Vagina (tissue), 2 donors: ENCODE results near the gene RRN3.
"Not testable (repeated sequence)": the region's sequence is repeated elsewhere in the genome, so short reads cannot be mapped to it uniquely, and the experiment has no call there.

Experiments
- POLR2A ChIP-seq, 2 donors: fragments of 450-650 bp; IDR thresholded peaks; one replicate each; pipeline ENCODE4 v1.6.1; 2017; ENCODE audit warnings: antibody characterized with exemption in 2 of 2, mild to moderate bottlenecking in 2 of 2, moderate library complexity in 2 of 2
- POLR2AphosphoS5 ChIP-seq, 2 donors: sonication (generic); formaldehyde crosslinking; IDR thresholded peaks; one replicate each; pipeline ENCODE4 v1.9.0; 2017; ENCODE audit warnings: antibody characterized with exemption in 2 of 2, mild to moderate bottlenecking in 2 of 2, low read depth in 1 of 2; ENCODE audit not compliant: insufficient read depth in 1 of 2
- TF ChIP-seq, protein P1 (sequence below), 3 experiments: fragments of 450-650 bp in 2 of 3; fragments of 200-600 bp in 1 of 3; sonication (generic) in 1 of 3; IDR thresholded peaks; one replicate each; pipeline ENCODE4 v1.5.1; 2017 to 2019; ENCODE audit warnings: antibody characterized with exemption in 3 of 3, mild to moderate bottlenecking in 2 of 3, moderate library complexity in 2 of 3

GRCh38 chr16:15080883-15081282 lies 13.2 kb downstream of the RRN3 start:
- TF ChIP-seq, protein P1, sequence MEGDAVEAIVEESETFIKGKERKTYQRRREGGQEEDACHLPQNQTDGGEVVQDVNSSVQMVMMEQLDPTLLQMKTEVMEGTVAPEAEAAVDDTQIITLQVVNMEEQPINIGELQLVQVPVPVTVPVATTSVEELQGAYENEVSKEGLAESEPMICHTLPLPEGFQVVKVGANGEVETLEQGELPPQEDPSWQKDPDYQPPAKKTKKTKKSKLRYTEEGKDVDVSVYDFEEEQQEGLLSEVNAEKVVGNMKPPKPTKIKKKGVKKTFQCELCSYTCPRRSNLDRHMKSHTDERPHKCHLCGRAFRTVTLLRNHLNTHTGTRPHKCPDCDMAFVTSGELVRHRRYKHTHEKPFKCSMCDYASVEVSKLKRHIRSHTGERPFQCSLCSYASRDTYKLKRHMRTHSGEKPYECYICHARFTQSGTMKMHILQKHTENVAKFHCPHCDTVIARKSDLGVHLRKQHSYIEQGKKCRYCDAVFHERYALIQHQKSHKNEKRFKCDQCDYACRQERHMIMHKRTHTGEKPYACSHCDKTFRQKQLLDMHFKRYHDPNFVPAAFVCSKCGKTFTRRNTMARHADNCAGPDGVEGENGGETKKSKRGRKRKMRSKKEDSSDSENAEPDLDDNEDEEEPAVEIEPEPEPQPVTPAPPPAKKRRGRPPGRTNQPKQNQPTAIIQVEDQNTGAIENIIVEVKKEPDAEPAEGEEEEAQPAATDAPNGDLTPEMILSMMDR (IDR thresholded peaks at IDR 0.05): not testable (repeated sequence)
- TF ChIP-seq POLR2A (IDR thresholded peaks at IDR 0.05); POLR2AphosphoS5 (IDR thresholded peaks at IDR 0.05; ENCODE audit: insufficient read depth in 1 of 2, low read depth in 1 of 2): not testable (repeated sequence)
